Karpas-422 (cell line): ENCODE data around the gene DENND11. TPM values are rescaled to one million over a fixed set of nuclear protein-coding genes. Genes with fewer than 3 reads are reported as not detected.
A peak's percentile ranks its signal among the peaks of the same experiment; 100 is the strongest.

Experiments
- DNase-seq: peaks from one replicate; pipeline ENCODE4 v3.0.0-alpha.2; 2015
- H2AFZ ChIP-seq: fragments of 200-600 bp; sonication (generic); 2 replicates; pipeline ENCODE4 v1.6.1; 2014; ENCODE audit warnings: antibody characterized with exemption, low read length, mixed read lengths
- H3K27ac ChIP-seq: fragments of 200-600 bp; sonication (generic); 2 replicates; pipeline ENCODE4 v1.5.1; 2014; ENCODE audit warnings: mild to moderate bottlenecking, low read length, moderate library complexity
- H3K27me3 ChIP-seq: fragments of 200-600 bp; sonication (generic); 2 replicates; pipeline ENCODE4 v1.6.1; 2014; ENCODE audit warnings: low read length, mixed read lengths
- H3K36me3 ChIP-seq: fragments of 200-600 bp; sonication (generic); 2 replicates; pipeline ENCODE4 v1.6.1; 2014; ENCODE audit warnings: low read length, mixed read lengths; ENCODE audit not compliant: insufficient read depth
- H3K4me1 ChIP-seq: fragments of 200-600 bp; sonication (generic); 2 replicates; pipeline ENCODE4 v1.6.1; 2014; ENCODE audit warnings: mild to moderate bottlenecking, low read length, mixed read lengths
- H3K4me2 ChIP-seq: fragments of 200-600 bp; sonication (generic); 2 replicates; pipeline ENCODE4 v1.6.1; 2014; ENCODE audit warnings: low read length, low read depth, mild to moderate bottlenecking; ENCODE audit not compliant: poor library complexity, severe bottlenecking
- H3K4me3 ChIP-seq: fragments of 200-600 bp; sonication (generic); 2 replicates; pipeline ENCODE4 v1.5.1; 2014; ENCODE audit warnings: mild to moderate bottlenecking, antibody characterized with exemption, low read length, mixed read lengths
- H3K79me2 ChIP-seq: fragments of 200-600 bp; sonication (generic); 2 replicates; pipeline ENCODE4 v1.6.1; 2014; ENCODE audit warnings: mild to moderate bottlenecking, low read length, mixed read lengths
- H3K9ac ChIP-seq: fragments of 200-600 bp; sonication (generic); 2 replicates; pipeline ENCODE4 v1.6.0; 2014; ENCODE audit warnings: low read length
- H3K9me2 ChIP-seq: fragments of 200-600 bp; sonication (generic), shearing (Covaris generic); replicated peaks from 2 replicates; pipeline ENCODE4 v1.6.0; 2014; ENCODE audit warnings: mild to moderate bottlenecking, low read length, moderate library complexity; ENCODE audit not compliant: insufficient read depth
- H3K9me3 ChIP-seq: fragments of 300-700, 200-600 bp; sonication (generic); 2 replicates; pipeline ENCODE4 v1.6.1; 2014; ENCODE audit warnings: low read length, mixed read lengths
- H4K20me1 ChIP-seq: fragments of 200-600 bp; sonication (generic); 2 replicates; pipeline ENCODE4 v1.6.1; 2014; ENCODE audit warnings: mild to moderate bottlenecking, antibody characterized with exemption, low read length, low read depth; ENCODE audit not compliant: insufficient read depth
- total RNA-seq: library from RNA; depleted of rRNA; stranded (reverse); fragments of >200 nt; shearing (Covaris generic); gene quantifications from 2 replicates; pipeline ENCODE4 v1.2.3, GENCODE V29; 2014; ENCODE audit warnings: low replicate concordance

DENND11 gene
- total RNA-seq, 1 experiment from 2014 or later: 17.9 TPM

DNA sequence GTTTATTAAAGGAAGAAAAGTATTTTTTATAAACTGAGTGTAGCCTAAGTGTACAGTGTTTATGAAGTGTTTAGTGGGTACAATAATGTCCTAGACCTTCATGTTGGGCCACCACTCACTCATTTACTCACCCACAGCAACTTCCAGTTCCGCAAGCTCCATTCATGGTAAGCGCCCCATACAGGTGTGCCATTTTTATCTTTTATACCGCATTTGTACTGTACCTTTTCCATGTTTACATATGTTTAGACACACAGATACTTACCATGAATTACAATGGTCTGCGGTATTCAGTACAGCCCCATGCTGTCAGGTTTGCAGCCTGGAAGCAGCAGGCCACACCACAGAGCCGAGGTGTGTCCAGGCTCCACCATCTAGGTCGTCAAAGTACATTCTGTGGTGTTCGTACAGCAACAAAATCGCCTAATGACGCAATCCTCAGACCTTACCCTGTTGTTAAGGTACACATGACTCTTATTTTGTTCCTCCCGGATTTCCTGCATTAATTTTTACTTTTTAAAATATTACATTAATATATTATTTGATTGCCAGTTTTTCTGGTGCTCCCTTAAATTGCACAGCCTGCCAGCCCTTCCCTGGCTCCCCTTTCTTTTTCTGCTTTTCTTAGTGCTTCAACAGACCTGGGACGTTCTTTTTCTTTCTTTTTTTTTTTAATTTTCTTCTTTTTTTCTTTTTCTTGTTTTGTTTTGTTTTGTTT lies 35.3 kb upstream of the DENND11 start:
- peak; percentile 61 for DNase-seq
- no peaks in the 10 kb centered on the region for H3K9me3 ChIP-seq
- H3K36me3 ChIP-seq: peaks cover 31% of the 10 kb centered on the region
- no peaks in the 10 kb centered on the region for H4K20me1 ChIP-seq
- H3K9me2 ChIP-seq: no peaks in the 10 kb centered on the region
- peak overlapping the region; percentile 79 for H3K27ac ChIP-seq
- peaks cover 22% of the 10 kb centered on the region for H3K4me1 ChIP-seq
- peaks cover 45% of the 10 kb centered on the region for H3K79me2 ChIP-seq
- H2AFZ ChIP-seq: peak overlapping the region; percentile 95
- H3K27me3 ChIP-seq: no peaks in the 10 kb centered on the region
- peak overlapping the region; percentile 71 for H3K4me3 ChIP-seq
- H3K4me2 ChIP-seq: peak overlapping the region; percentile 88
- peak overlapping the region; percentile 72 for H3K9ac ChIP-seq

DNA sequence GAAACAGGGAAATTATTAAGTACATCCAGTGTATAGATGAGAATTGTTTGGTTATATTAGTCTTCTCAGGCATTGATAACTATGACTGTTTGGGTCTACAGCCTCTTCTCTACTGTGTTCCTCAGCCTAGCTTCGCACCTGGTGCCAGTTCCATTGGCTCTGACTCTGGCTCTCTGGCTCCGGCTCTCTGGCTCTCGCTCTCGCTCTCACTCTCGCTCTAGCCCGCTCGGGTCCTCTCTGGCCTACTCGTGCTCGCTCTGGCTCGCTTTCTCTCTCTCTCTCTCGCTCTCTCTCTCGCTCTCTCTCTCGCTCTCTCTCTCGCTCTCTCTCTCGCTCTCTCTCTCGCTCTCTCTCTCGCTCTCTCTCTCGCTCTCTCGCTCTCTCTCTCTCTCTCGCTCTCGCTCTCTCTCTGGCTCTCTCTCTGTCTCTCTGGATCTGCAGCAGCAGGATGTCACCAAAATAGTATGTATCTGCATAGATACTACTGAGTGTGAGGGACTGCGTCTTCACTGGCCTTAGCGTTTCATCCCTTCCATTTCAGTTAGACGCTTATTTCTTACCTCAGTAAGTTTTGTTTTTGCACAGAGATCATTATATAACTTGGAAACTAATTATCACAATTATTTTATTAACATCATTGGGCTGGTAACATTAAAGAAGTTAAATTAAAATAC lies 29.6 kb upstream of the DENND11 start:
- H2AFZ ChIP-seq: no peak overlapping the region
- H3K36me3 ChIP-seq: no peaks in the 10 kb centered on the region
- no peaks in the 10 kb centered on the region for H3K79me2 ChIP-seq
- no peaks in the 10 kb centered on the region for H3K27me3 ChIP-seq
- H3K4me3 ChIP-seq: no peak overlapping the region
- DNase-seq: no peak
- no peak overlapping the region for H3K9ac ChIP-seq
- no peak overlapping the region for H3K27ac ChIP-seq
- peaks cover under 1% of the 10 kb centered on the region; the same call in 1 of the 2 replicates for H3K4me1 ChIP-seq
- no peaks in the 10 kb centered on the region for H3K9me3 ChIP-seq
- no peaks in the 10 kb centered on the region for H4K20me1 ChIP-seq
- no peaks in the 10 kb centered on the region for H3K9me2 ChIP-seq
- H3K4me2 ChIP-seq: no peak overlapping the region

DNA sequence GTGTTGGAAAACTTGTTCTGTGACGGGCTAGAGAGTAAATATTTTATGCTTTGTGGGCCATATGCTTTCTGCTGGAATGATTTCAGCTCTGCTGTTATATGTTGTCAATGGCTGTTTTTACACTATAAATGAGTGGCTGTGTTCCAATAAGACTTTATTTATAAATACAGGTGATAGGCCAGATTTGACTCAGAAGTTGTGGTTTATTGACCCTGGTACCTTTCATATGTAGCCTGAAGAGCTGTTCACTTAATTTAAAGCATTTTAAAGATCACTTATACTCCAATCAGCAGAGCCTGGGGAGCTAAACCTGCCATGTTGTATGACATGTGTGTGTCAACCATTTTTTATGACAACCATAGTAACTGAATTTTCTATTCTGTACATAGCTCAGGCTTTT lies 27.1 kb upstream of the DENND11 start:
- Histone ChIP-seq H3K27me3 (no peaks in the 10 kb centered on the region), H3K9me3 (no peaks in the 10 kb centered on the region), H3K9ac (no peak overlapping the region), H3K9me2 (no peaks in the 10 kb centered on the region), H3K4me2 (no peak overlapping the region), H3K36me3 (no peaks in the 10 kb centered on the region), H2AFZ (no peak overlapping the region), H3K27ac (no peak overlapping the region), H3K4me1 (no peaks in the 10 kb centered on the region), H4K20me1 (no peaks in the 10 kb centered on the region), H3K79me2 (no peaks in the 10 kb centered on the region), H3K4me3 (no peak overlapping the region)
- DNase-seq: no peak

DNA sequence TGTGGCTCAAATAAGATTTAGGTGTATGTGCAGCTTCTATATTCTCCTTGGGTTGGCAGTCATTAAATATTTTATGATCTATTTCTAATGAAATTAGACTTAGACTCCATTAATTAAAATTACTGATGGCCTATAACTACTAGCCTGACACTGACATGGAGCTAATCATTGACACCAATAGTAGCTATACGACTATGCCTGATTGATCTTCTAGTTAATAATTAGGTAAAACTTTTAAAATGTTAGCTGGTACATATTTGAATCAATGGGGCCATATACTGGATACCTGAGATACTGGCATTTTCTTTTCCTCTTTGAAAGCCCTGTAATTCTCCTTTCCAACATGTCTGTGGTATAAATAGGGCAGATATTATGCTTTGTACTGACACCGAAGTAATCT lies 20.6 kb upstream of the DENND11 start:
- Histone ChIP-seq H3K27ac (no peak overlapping the region), H3K9me2 (no peaks in the 10 kb centered on the region), H3K27me3 (no peaks in the 10 kb centered on the region), H3K79me2 (no peaks in the 10 kb centered on the region), H3K4me2 (no peak overlapping the region), H3K9ac (no peak overlapping the region), H3K4me1 (no peaks in the 10 kb centered on the region), H3K4me3 (no peak overlapping the region), H3K36me3 (no peaks in the 10 kb centered on the region), H2AFZ (no peak overlapping the region), H4K20me1 (no peaks in the 10 kb centered on the region), H3K9me3 (no peaks in the 10 kb centered on the region)
- no peak for DNase-seq

DNA sequence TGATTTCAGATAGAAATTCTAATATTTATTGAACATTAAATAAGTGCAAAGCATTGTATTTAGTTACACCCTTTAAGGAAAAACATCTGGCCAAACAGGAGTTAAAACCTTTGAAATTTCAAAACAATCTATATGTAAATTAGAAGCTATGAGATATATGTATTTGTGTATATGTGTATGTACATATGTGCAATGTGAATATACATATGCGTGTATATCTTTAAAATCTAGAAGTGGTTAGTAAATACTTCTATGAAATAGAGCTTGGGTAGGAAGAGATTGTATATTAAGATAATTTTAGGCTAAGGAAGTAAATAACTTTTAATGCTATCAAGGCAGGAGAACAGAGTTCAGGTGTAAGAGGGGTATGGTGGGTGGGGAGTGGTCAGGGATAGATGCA lies 15.5 kb upstream of the DENND11 start:
- H3K9ac ChIP-seq: no peak overlapping the region
- no peak overlapping the region for H3K4me2 ChIP-seq
- H3K79me2 ChIP-seq: no peaks in the 10 kb centered on the region
- H3K9me3 ChIP-seq: no peaks in the 10 kb centered on the region
- H3K27me3 ChIP-seq: no peaks in the 10 kb centered on the region
- no peaks in the 10 kb centered on the region for H3K9me2 ChIP-seq
- no peaks in the 10 kb centered on the region for H3K4me1 ChIP-seq
- H3K4me3 ChIP-seq: no peak overlapping the region
- no peaks in the 10 kb centered on the region for H4K20me1 ChIP-seq
- no peak overlapping the region for H2AFZ ChIP-seq
- DNase-seq: no peak
- H3K36me3 ChIP-seq: no peaks in the 10 kb centered on the region
- no peak overlapping the region for H3K27ac ChIP-seq

DNA sequence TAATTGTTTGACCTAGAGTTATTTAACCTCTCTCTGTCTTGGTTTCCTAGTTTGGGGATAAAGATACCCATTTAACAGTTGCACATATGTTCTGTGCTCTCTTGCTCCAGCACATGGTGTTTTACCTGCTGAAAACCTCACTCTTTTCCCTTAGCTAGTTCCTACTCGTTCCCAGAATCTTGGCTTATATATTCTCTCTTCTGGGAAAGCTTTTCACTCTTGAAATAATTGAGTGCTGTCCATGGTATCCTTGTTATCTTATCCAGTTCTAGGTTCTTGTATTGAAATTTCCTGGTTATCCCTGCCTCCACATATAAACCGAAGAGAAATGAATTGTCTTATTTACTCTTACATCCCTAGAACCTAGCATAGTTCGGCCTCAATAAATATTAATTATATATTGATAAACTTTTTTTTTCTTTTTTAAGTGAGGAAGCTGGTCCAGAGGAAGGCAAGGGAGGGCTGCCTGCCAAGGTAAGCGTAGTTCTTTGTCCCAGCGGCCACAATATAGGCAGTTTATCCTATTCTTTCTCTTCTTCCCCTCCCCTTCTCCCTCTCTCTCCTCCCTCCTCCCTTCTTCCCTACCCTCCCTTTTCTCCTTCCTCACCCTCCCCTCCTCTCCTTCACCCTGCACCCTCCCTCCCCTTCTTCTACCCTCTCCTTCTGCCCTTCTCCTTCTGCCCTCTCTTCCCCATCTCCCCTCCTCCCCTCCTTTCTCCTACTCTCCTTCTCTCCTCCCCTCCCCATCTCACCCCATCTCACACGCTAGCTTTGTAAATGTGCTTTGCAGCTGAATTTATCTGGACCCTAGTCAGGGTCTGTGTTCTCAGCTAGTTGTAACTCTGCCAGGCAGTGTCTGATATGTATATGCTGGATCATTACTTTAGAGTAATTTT lies 14.1 kb upstream of the DENND11 start:
- H3K9ac ChIP-seq: no peak overlapping the region
- no peak for DNase-seq
- no peaks in the 10 kb centered on the region for H3K9me2 ChIP-seq
- H3K27me3 ChIP-seq: no peaks in the 10 kb centered on the region
- H3K27ac ChIP-seq: no peak overlapping the region
- no peaks in the 10 kb centered on the region for H3K36me3 ChIP-seq
- H3K4me2 ChIP-seq: no peak overlapping the region
- H3K4me1 ChIP-seq: no peaks in the 10 kb centered on the region
- no peaks in the 10 kb centered on the region for H4K20me1 ChIP-seq
- H3K79me2 ChIP-seq: no peaks in the 10 kb centered on the region
- no peaks in the 10 kb centered on the region for H3K9me3 ChIP-seq
- H2AFZ ChIP-seq: no peak overlapping the region
- H3K4me3 ChIP-seq: no peak overlapping the region

DNA sequence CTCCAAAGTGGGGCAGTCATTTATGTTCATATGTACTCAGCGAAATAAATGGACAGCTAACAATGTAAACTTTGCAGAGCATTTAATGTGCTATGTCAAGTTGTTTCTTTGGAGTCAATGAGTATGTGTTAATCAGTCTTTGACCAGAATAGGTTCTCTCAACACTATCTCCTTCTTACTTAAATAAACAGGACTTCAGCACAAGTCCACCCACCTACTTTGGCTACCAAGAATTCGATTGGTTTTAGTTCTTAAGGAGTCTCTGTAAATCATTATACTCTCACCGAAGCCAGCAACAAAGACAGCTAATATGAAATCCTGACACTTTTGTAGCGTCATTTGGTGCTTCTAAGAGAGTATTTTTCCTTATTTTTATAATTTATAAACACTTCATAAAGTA lies 13.1 kb upstream of the DENND11 start:
- Histone ChIP-seq H2AFZ (no peak overlapping the region), H3K4me1 (no peaks in the 10 kb centered on the region), H3K27me3 (no peaks in the 10 kb centered on the region), H3K9me2 (no peaks in the 10 kb centered on the region), H3K9ac (no peak overlapping the region), H3K27ac (no peak overlapping the region), H3K79me2 (no peaks in the 10 kb centered on the region), H3K36me3 (no peaks in the 10 kb centered on the region), H3K9me3 (no peaks in the 10 kb centered on the region), H3K4me3 (no peak overlapping the region), H3K4me2 (no peak overlapping the region), H4K20me1 (no peaks in the 10 kb centered on the region)
- no peak for DNase-seq

DNA sequence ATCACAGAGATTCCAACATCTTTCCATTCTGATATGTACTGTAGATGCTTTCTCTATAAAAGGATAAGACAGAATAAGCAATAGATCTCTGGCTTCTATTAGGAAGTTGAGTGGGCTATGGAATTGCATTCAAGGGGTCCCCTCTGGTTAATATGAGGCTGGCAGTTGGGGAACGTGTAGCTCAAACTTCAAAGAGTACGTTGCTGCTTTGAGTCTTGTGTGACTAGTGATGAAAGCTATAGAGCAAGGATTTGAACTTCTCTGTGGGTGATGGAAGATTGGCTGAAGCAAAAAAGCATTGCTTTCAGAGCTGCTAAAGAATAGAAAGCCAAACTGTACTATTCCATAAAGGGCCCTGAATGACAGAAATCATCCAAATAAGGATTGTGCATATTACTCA lies 12.6 kb upstream of the DENND11 start:
- Histone ChIP-seq H3K27ac (no peak overlapping the region), H3K9ac (no peak overlapping the region), H3K9me2 (no peaks in the 10 kb centered on the region), H3K4me2 (no peak overlapping the region), H2AFZ (no peak overlapping the region), H3K4me3 (no peak overlapping the region), H3K36me3 (no peaks in the 10 kb centered on the region), H3K9me3 (no peaks in the 10 kb centered on the region), H4K20me1 (no peaks in the 10 kb centered on the region), H3K79me2 (no peaks in the 10 kb centered on the region), H3K4me1 (no peaks in the 10 kb centered on the region), H3K27me3 (no peaks in the 10 kb centered on the region)
- DNase-seq: no peak
